ENCODE measurements around the gene SPSB4. TPM values are rescaled to one million over a fixed set of nuclear protein-coding genes. Genes with fewer than 3 reads are reported as not detected.

Gene SPSB4
- total and polyA plus RNA-seq, 10 donors = 0.87 to 10.7 (median 5.9) TPM

- intact Hi-C loops (cut with DNase I; ENCODE audit: low total_unique reads) = no loop called here
- TF ChIP-seq POLR2AphosphoS5 (IDR thresholded peaks at IDR 0.05) (no peak), POLR2A (IDR thresholded peaks at IDR 0.05) (no peak)
- TF ChIP-seq, protein P1, sequence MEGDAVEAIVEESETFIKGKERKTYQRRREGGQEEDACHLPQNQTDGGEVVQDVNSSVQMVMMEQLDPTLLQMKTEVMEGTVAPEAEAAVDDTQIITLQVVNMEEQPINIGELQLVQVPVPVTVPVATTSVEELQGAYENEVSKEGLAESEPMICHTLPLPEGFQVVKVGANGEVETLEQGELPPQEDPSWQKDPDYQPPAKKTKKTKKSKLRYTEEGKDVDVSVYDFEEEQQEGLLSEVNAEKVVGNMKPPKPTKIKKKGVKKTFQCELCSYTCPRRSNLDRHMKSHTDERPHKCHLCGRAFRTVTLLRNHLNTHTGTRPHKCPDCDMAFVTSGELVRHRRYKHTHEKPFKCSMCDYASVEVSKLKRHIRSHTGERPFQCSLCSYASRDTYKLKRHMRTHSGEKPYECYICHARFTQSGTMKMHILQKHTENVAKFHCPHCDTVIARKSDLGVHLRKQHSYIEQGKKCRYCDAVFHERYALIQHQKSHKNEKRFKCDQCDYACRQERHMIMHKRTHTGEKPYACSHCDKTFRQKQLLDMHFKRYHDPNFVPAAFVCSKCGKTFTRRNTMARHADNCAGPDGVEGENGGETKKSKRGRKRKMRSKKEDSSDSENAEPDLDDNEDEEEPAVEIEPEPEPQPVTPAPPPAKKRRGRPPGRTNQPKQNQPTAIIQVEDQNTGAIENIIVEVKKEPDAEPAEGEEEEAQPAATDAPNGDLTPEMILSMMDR (IDR thresholded peaks at IDR 0.05 in 8 of 11, conservative IDR thresholded peaks at IDR 0.05 in 3 of 11) = no peak
- Histone ChIP-seq H3K36me3 (no peaks in the 10 kb centered on the region), H3K9me3 (peaks cover 0 to 5% (median 0%) of the 10 kb centered on the region in 8 donors), H3K4me3 (no peak overlapping the region), H3K27me3 (replicated peaks in 1 of 7) (peaks cover 3 to 59% (median 31%) of the 10 kb centered on the region in 7 donors), H3K4me1 (peaks cover 3 to 31% (median 23%) of the 10 kb centered on the region in 6 donors), H3K27ac (no peak overlapping the region)
- DNase-seq = no peak
- 72 to 87% (median 81%) methylated on average over 5 of the region's 5 CpGs for WGBS, 5 donors
Measured at GRCh38 chr3:141055136-141055535, 4.0 kb downstream of the SPSB4 start.

- intact Hi-C loops (cut with DNase I; ENCODE audit: low total_unique reads) = no loop called here
- Histone ChIP-seq H3K9me3 (peaks cover 0 to 5% (median 0%) of the 10 kb centered on the region in 8 donors), H3K4me1 (peaks cover 3 to 25% (median 19%) of the 10 kb centered on the region in 6 donors), H3K27me3 (replicated peaks in 1 of 7) (peaks cover 3 to 53% (median 27%) of the 10 kb centered on the region in 7 donors), H3K4me3 (no peak overlapping the region), H3K27ac (no peak overlapping the region), H3K36me3 (no peaks in the 10 kb centered on the region)
- 88 to 93% (median 91%) methylated on average over 11 of the region's 11 CpGs for WGBS, 5 donors
- no peak for DNase-seq
- TF ChIP-seq, protein P1 (IDR thresholded peaks at IDR 0.05 in 8 of 11, conservative IDR thresholded peaks at IDR 0.05 in 3 of 11) = no peak
- TF ChIP-seq POLR2A (IDR thresholded peaks at IDR 0.05) = no peak
- TF ChIP-seq POLR2AphosphoS5 (IDR thresholded peaks at IDR 0.05) = no peak
Measured at GRCh38 chr3:141055536-141056445, 4.6 kb downstream of the SPSB4 start.

- TF ChIP-seq POLR2A (IDR thresholded peaks at IDR 0.05) = no peak
- TF ChIP-seq, protein P1 (IDR thresholded peaks at IDR 0.05 in 8 of 11, conservative IDR thresholded peaks at IDR 0.05 in 3 of 11) = no peak
- TF ChIP-seq POLR2AphosphoS5 (IDR thresholded peaks at IDR 0.05) = no peak
Measured at GRCh38 chr3:141056751-141057171, 5.6 kb downstream of the SPSB4 start.

GRCh38 chr3:141057436-141057835 is 6.3 kb downstream of the SPSB4 start:
- H3K36me3 ChIP-seq = no peaks in the 10 kb centered on the region
- H3K4me3 ChIP-seq = no peak overlapping the region
- H3K27ac ChIP-seq = no peak overlapping the region
- H3K27me3 ChIP-seq (replicated peaks in 1 of 7) = peaks cover 0 to 36% (median 12%) of the 10 kb centered on the region in 7 donors
- peaks cover 0 to 5% (median 0%) of the 10 kb centered on the region in 8 donors for H3K9me3 ChIP-seq
- H3K4me1 ChIP-seq = peaks cover 0 to 8% (median 3%) of the 10 kb centered on the region in 6 donors
- no peak for DNase-seq
- WGBS, 5 donors = 86 to 97% (median 92%) methylated on average over 7 of the region's 7 CpGs
- TF ChIP-seq POLR2A (IDR thresholded peaks at IDR 0.05) (no peak), POLR2AphosphoS5 (IDR thresholded peaks at IDR 0.05) (no peak)
- TF ChIP-seq, protein P1 (IDR thresholded peaks at IDR 0.05 in 8 of 11, conservative IDR thresholded peaks at IDR 0.05 in 3 of 11) = no peak
- intact Hi-C loops (cut with DNase I; ENCODE audit: low total_unique reads) = no loop called here

More at GRCh38 chr3:141056751-141057171, 5.6 kb downstream of the SPSB4 start:
- intact Hi-C loops (cut with DNase I; ENCODE audit: low total_unique reads) = no loop called here
- WGBS, 5 donors = 84 to 97% (median 91%) methylated on average over 5 to 7 of the region's 7 CpGs
- Histone ChIP-seq H3K27me3 (replicated peaks in 1 of 7) (peaks cover under 1 to 43% (median 18%) of the 10 kb centered on the region in 7 donors), H3K4me1 (peaks cover under 1 to 15% (median 10%) of the 10 kb centered on the region in 6 donors), H3K4me3 (no peak overlapping the region), H3K27ac (no peak overlapping the region), H3K9me3 (peaks cover 0 to 5% (median 0%) of the 10 kb centered on the region in 8 donors), H3K36me3 (no peaks in the 10 kb centered on the region)
- no peak for DNase-seq
